ENCODE results near the gene CNBP.

DNA sequence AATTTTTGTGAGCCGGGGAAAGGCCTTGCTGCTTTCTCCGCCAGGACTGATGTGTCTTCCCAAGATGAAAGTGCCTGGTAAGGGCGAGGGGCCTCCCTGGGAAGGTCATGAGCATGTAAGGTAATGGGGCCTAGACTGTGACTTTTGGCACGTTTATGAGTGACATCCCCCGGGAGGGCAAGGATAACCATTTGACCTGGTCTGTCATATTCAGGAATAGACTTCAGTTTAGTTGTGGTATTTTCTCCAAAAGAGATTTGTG, 631 bp upstream of the CNBP start:
- TF ChIP-seq EZH2 (IDR thresholded peaks at IDR 0.05; ENCODE audit: borderline replicate concordance, insufficient read depth, low read length, poor library complexity, severe bottlenecking) = no peak
- TF ChIP-seq, protein P1, sequence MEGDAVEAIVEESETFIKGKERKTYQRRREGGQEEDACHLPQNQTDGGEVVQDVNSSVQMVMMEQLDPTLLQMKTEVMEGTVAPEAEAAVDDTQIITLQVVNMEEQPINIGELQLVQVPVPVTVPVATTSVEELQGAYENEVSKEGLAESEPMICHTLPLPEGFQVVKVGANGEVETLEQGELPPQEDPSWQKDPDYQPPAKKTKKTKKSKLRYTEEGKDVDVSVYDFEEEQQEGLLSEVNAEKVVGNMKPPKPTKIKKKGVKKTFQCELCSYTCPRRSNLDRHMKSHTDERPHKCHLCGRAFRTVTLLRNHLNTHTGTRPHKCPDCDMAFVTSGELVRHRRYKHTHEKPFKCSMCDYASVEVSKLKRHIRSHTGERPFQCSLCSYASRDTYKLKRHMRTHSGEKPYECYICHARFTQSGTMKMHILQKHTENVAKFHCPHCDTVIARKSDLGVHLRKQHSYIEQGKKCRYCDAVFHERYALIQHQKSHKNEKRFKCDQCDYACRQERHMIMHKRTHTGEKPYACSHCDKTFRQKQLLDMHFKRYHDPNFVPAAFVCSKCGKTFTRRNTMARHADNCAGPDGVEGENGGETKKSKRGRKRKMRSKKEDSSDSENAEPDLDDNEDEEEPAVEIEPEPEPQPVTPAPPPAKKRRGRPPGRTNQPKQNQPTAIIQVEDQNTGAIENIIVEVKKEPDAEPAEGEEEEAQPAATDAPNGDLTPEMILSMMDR (IDR thresholded peaks at IDR 0.05; ENCODE audit: poor library complexity, severe bottlenecking) = no peak
- no peak for TF ChIP-seq EP300 (conservative IDR thresholded peaks at IDR 0.05; ENCODE audit: poor library complexity, severe bottlenecking)
- TF ChIP-seq, protein P2, sequence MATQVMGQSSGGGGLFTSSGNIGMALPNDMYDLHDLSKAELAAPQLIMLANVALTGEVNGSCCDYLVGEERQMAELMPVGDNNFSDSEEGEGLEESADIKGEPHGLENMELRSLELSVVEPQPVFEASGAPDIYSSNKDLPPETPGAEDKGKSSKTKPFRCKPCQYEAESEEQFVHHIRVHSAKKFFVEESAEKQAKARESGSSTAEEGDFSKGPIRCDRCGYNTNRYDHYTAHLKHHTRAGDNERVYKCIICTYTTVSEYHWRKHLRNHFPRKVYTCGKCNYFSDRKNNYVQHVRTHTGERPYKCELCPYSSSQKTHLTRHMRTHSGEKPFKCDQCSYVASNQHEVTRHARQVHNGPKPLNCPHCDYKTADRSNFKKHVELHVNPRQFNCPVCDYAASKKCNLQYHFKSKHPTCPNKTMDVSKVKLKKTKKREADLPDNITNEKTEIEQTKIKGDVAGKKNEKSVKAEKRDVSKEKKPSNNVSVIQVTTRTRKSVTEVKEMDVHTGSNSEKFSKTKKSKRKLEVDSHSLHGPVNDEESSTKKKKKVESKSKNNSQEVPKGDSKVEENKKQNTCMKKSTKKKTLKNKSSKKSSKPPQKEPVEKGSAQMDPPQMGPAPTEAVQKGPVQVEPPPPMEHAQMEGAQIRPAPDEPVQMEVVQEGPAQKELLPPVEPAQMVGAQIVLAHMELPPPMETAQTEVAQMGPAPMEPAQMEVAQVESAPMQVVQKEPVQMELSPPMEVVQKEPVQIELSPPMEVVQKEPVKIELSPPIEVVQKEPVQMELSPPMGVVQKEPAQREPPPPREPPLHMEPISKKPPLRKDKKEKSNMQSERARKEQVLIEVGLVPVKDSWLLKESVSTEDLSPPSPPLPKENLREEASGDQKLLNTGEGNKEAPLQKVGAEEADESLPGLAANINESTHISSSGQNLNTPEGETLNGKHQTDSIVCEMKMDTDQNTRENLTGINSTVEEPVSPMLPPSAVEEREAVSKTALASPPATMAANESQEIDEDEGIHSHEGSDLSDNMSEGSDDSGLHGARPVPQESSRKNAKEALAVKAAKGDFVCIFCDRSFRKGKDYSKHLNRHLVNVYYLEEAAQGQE (IDR thresholded peaks at IDR 0.05; ENCODE audit: borderline replicate concordance) = no peak
- no peak for TF ChIP-seq POLR2AphosphoS5 (IDR thresholded peaks at IDR 0.05)
- TF ChIP-seq TAF1 (IDR thresholded peaks at IDR 0.05; ENCODE audit: low read depth) = no peak
- TF ChIP-seq SMC3 (conservative IDR thresholded peaks at IDR 0.05; ENCODE audit: poor library complexity) = no peak
